ENCODE results near the gene PLA2G4B.

DNA sequence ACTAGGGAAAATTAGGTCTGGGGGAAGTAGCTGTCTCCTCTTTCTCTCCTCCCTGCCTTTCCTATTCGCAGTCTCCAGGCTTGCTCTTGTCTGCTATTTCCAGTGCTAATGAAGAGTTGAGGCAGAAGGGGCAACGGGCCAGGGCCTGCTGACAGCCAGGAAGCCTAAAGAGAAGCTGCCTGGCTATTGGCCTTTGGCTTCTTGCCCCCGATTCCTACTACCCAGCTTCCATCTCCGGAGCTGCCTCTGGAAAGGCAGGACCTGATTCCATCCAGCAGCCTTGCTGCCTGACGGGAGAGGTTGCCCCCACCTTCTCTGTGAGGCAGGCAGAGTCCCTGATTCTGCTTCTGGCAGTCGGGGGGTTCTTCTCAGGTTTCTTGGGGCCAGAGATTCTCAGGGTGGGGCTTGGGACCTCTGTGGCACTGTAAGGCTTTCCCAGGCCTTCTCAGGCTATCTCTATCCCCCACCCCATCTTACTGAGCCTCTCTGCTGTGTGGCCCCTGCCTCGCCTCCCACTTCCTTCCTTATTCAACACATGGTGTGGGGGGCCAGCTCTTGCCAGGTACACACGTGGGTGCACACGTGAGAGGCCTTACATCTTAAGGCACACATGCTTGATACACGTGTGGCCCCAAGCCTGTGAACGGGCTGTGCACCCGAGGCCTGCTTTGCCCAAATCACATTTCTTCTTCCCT, 29.0 kb upstream of the PLA2G4B start:
- TF ChIP-seq, protein P1, sequence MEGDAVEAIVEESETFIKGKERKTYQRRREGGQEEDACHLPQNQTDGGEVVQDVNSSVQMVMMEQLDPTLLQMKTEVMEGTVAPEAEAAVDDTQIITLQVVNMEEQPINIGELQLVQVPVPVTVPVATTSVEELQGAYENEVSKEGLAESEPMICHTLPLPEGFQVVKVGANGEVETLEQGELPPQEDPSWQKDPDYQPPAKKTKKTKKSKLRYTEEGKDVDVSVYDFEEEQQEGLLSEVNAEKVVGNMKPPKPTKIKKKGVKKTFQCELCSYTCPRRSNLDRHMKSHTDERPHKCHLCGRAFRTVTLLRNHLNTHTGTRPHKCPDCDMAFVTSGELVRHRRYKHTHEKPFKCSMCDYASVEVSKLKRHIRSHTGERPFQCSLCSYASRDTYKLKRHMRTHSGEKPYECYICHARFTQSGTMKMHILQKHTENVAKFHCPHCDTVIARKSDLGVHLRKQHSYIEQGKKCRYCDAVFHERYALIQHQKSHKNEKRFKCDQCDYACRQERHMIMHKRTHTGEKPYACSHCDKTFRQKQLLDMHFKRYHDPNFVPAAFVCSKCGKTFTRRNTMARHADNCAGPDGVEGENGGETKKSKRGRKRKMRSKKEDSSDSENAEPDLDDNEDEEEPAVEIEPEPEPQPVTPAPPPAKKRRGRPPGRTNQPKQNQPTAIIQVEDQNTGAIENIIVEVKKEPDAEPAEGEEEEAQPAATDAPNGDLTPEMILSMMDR (IDR thresholded peaks at IDR 0.05): no peak
- TF ChIP-seq EZH2 (IDR thresholded peaks at IDR 0.05; ENCODE audit: borderline replicate concordance, insufficient read depth, low read depth, low read length, poor library complexity, severe bottlenecking): no peak
